Posterior cingulate gyrus (tissue), 11 donors: Measurements from ENCODE around the gene NFATC1.

Experiments used
- DNase-seq, 10 donors: peaks; one replicate each; pipeline versions ENCODE4 v3.0.0 to v3.0.0-alpha.2; 2020 to 2021; ENCODE audit warnings: mixed read lengths in 3 of 10
- intact Hi-C: fragments of 100-400 bp; cut with DNase I; formaldehyde crosslinking; loops from one replicate; pipeline ENCODE4 v1.15.1; 2023

NFATC1 gene

DNA sequence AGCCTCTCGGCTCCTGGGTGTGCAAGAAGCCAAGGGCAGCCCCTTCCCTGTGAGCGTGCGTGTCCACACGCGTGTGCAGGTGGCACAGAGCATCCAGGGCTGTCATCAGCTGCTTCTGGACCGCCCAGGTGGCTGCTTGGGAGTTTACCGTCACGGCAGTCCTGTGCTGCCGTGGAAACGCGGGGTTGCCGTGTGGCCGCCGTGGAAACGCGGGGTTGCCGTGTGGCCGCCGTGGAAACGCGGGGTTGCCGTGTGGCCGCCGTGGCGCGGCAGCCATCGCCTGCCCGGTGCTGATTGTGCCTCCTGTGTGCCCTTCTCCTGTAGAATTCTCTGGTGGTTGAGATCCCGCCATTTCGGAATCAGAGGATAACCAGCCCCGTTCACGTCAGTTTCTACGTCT, 71.4 kb downstream of the NFATC1 start:
- DNase-seq: no peak
- intact Hi-C loops: no loop called here

DNA sequence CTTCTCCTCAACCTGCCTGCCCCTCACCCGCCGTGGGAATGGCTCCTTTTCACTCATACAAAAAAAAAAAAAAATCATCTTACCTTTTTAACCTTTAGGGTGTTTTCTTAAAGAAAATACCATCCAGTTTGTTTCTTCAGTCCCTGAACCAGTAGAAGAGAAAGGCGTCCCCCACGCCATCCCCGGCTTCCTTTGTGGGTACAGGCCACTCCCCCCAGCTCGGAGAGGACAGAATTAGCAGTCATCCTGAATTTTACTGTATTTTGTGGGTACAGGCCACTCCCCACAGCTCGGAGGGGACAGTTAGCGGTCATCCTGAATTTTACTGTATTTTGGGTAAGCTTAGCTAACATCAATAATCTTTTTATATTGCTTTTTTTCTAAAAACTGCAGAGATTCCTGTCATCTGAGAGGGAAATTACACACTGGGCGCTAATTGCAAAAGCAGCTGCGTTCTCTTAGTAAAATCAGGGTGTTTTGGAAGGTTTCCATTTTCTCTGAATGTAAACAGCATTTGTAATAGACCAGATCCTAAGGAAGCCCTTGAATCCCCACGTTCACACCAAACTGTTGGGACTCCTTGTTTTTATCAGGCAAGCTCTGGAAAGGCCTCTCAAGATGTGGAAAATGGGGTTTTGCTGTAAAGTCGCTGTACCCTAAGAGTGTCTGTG, 72.5 kb downstream of the NFATC1 start:
- intact Hi-C loops: no loop called here

DNA sequence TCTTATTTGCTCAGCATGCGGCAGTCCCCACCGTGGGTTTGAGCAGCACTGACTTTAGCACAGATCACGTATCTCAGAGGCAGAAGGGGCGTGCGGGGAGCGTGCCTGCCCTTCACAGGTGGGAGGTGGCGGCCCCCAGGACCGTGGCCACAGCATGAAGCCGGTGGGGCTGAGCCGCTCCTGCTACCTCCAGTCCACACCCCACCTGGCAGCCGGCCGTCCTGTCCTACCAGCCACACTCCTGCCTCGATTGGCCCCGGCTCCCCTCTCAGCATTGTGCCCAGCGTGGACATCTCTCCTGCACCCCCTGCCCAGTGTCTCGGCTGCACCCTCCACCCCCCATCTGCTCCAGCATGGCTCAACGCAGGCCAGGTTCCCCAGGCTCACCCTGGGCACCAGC, 73.6 kb downstream of the NFATC1 start:
- intact Hi-C loops: no loop called here
- no peak for DNase-seq

More for the DNA sequence above, 72.5 kb downstream of the NFATC1 start:
- DNase-seq: no peak

DNA sequence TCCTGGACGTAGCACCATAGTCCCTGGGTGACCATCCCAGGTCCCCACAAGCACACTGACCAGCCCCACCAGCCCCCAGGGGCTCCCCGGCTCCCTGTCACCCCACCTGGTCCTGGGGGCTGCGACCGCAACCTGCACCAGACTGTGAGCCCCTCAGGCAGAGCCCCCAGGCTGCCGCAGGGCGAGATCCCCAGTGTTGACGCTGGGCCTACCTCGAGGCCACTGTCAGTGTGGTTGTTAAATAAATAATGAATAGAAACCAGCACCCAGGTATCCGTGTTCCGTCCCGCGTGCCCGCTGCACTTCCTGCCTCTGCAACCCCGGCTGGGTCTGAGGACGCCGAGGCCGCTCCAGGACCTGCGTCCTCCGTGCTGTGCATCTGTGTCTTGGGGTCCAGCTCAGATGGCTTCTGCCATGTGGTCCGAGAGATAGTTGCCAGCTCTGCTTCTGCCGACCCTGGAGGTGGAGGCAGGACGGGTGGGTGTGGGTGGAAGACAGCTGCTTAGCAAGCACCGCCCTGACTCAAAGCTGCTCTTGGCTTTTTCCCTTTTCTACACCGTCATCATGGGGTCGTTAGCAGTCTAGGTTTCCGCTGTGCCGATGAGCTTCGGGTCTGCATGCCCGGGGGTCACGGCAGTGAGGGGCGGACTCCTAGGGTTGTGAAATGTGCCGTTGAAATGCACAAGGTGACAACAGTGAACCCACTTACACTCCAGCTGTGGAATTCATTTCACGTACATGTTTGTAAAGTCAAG, 74.2 kb downstream of the NFATC1 start:
- DNase-seq: no peak
- intact Hi-C loops: no loop called here

DNA sequence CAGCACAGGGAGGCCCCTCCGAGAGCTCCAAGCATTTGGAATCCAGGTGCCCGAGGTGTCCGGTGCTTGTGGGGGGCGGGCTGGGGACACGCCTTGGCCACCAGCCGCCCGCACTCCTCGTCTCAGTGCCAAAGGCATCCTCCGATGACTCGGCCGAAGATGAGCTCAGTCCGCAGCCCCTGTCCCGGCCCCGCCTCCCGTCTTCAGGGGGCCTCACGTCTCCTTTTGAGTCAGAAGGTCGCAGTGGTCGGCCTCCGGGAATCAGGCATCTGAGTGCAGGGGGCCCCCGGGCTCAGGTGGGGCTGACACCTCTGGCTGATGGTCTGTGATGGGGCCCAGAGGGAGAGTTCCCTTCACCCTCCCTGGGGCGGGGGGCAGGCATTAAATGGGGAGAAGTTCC, 74.8 kb downstream of the NFATC1 start:
- no peak for DNase-seq
- intact Hi-C loops: no loop called here

DNA sequence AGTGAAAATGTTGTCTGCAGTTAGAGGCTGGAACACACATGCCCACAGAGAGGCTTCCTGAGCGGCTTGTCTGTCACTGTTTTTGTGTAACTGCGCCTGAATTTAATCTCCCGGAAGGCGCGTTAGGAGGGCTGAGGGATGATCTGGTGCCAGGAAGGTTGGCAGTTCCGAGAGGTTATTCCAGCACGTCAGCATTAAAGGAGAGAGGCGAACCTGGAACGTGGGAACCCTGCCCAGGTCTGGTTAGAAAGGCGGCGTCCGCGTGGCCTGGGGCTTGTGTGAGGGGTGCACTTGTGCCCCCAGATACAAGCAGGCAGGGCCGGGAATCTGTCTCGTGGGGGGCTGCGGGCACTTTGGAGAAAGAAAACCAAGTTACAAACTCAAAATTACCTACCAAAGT, 75.3 kb downstream of the NFATC1 start:
- no peak for DNase-seq
- intact Hi-C loops: no loop called here

DNA sequence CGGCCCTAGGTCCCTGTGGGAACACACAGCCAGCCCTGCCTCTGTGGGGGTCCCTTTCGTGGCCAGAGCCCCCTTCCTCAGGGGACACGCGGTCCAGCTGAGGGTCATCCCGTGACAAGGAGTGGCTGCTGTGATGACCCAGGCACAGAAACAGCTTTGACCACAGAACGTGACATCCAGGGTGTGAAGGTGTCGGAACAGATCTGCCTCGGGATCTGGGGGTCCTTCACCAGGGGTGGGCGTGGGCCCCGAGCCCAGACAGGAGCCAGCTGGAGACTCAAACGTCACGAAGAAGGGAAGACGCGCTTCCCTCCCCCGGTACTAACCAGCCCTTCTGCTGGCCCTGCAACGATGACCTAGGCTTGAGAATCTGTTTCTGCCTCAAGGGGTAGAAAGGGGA, 75.9 kb downstream of the NFATC1 start:
- intact Hi-C loops: no loop called here
- no peak for DNase-seq

DNA sequence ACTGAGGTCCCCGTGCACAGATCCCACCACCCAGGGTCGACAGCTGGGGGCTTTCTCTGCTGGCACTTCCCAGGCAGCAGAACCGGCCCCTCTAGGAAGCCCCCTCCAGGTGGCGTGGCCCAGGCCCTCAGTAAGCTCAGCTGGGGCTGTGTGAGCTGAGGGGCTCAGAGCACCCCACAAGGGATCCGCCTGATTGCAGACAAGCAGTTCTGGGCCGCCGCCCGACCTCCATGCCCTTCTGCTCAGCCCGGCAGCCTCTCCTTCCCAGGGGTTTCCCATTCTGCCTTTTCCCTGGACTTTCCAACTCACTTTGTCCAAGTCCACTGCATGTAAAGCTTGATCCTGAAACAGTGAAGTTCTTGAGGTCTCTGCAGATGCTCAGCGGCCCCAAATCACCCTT, 76.4 kb downstream of the NFATC1 start:
- intact Hi-C loops: no loop called here
- no peak for DNase-seq

DNA sequence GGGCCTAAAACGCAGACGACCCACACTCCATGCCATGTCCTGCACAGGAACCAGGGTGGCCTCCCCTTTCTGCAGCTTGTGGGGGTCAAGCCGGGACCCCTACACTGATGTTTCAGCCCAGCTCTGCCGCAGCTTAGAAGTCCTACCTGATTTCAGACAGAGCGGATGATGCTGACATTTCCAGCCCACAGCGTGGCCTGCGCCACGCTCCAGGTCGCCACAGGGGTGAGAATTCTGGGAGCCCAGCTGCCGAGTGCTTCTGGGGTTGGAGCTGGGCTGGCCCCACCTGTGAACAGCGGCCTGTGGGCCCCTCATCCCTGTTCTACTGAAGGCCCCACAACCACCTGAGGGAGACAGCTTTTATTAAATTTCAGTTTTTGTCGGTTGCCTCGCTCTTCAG, 77.2 kb downstream of the NFATC1 start:
- intact Hi-C loops: no loop called here

DNA sequence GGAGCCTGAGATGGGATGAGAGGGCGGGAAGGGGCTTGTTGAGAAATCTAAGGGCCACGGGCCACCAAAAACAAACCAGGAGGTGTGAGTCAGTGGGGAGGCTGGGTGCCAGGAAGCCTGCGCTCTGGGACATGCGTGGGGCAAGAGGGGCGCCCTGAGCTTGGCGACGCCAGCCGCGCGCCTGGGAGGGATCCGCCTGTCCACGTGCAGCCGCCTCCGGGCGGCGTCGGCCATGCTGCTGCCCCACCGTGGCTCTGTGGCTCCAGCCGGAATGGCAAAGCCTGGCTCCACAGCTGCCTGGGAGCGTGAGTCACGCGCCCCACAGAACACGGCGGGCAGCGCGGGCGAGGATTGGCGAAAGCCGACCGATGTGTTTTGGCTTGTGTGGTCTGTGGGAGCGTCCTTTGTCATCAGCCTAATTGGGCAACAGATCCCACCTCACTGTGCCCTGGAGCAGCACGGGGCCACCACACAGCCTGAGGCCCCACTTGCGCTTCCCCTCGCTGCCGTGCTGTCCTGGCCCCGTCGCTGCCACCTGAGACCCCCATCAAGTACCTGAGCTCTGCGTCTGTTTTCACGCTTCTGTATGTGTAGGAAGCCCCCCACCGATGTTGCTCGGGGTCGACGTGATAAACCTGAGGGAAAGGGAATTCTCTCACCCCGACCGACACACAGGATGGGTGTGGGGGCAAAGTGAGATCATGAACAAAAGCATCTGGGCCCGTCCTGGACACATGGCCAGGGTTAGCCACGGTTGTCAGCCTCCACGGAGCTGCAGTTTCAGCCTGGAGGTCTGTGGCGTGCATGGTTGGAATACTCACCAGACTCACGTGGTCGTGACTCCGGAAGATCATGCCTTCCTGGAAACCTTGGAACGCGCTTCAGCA, 80.5 kb downstream of the NFATC1 start:
- peak in 4 of 10 donors; percentile 14 to 80 (median 61) for DNase-seq

More for the DNA sequence above, 77.2 kb downstream of the NFATC1 start:
- DNase-seq: no peak

DNA sequence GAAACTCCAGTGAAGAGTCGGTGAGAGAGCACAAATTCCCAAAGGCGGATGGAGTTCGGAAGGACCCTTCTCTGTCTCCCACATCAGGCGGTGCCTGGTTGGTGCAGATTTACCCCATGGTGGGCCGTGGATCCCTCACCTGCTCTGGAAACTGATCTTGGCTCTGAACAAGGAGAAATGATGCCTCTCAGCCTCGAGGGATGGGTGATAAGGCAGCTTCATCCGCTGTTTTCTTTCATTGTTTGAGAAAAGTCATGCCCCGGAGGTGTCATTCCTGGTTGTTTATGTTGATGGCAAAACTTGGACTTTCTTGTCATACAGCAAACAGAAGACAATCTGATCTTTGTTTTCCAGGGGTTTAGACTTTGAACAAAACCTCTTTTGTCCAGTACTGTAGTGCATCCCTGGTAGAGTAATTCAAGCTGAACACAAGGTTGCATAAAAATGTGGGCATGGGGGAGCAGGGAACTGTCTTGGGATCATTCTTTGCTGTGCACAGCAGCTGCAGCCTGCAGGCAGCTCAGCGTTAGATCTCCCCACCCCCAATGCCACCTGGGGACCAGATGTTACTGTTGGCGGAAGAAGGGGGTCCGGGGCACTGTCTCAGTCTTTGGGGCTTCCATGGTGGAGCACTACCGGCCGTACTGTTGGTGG, 81.3 kb downstream of the NFATC1 start:
- intact Hi-C loops: no loop called here
- peak in 2 of 10 donors; percentile 7 to 58 for DNase-seq

More for the DNA sequence above, 80.5 kb downstream of the NFATC1 start:
- intact Hi-C loops: no loop called here

DNA sequence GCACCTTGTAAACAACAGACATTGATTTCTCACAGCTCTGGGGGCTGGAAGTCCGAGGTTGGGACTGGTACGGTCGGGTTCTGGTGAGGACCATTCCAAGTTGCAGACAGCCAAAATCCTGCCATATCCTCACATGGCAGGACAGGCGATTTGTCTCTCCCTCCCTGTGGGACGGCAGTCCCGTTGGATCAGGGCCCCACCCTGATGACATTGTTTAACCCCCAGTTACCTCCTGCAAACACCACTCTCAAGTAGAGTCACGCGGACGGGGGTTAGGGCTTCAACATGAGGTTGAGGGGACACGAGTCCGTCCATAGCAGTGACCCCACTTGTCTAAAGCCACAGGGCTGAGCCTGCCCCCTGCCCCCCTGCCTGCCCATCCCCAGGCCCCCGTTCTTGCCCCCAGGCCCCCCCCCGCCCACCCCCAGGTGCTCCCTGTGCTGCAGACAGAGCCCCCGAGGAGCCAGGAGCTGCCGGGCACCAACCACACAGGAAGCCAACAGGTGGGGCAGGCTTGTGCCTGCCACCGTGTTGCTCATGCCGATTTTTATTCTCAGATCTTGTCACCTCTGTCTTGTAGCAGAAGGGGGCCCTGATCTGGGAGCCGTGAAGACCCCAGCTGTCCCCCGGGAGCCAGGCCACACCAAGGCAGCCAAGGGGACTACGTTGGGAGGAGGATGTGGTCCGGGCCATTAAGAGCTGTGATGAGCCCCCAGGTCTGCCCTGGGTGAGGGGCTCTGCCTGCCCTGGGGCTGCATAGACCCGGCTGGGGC, 82.2 kb downstream of the NFATC1 start:
- intact Hi-C loops: no loop called here
- DNase-seq: peak in 6 of 10 donors; percentile 2 to 72 (median 30)

DNA sequence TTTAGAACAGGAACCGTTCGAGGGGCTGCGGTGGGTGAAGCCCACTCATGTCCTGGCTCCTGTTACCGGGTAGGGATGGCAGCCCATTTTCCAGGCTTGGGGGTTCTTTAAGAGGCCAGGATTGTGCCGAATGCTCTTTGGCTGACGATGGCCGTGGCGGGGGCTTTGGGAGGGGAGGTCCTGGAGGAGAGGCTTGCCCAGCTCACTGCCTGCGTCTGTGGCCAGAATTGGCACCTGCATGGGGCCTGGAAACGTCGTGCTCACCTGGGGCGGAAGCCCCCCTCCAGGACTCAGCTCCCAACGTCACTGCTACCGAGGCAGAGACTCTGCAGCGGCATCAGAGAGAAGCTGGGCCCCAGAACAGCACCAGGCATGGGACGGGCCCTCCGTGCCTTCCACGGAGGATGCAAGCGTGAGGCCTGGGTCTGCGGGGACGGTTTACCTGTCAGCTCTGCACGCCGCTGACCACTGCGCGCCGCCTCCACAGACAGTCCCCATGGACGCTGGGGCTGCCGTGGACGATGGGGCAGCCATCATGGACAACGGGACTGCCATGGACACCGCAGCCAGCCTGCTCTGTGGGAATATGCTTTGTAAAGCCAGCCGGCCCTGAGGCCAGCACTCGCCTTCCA, 82.9 kb downstream of the NFATC1 start:
- intact Hi-C loops: no loop called here
- DNase-seq: peak in 5 of 10 donors; percentile 8 to 80 (median 43)

DNA sequence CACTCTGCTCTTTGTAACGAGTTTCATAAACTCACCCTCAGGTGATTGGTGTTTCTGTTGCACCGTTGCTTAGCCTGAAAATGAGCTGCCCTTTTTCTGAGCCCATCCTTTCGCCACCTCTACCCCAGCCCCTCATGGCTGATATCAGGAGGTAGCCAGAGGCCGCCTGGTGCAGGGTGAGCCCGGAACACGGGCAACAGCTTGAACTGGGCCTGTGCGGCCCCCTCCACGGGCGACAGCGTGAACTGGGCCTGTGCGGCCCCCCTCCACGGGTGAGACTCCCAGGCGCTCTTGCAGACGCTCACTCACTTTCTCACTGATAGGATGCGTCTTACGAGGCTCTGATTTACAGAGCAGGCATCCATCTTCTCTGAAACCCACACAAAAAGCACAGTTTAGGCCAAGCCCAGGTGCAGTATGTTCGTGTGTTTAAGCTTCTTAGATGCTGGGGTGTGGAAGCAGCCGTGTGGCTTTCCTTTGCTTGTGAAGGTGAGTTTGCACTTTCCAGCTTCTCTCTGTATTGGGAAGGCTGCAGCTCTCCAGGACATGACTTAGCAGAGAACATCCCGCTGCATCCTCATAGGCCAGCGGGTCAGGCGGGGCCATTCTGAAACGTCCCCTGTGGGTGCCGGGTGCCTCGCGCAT, 83.5 kb downstream of the NFATC1 start:
- peak in 6 of 10 donors; percentile 4 to 77 (median 31) for DNase-seq
- intact Hi-C loops: no loop called here

DNA sequence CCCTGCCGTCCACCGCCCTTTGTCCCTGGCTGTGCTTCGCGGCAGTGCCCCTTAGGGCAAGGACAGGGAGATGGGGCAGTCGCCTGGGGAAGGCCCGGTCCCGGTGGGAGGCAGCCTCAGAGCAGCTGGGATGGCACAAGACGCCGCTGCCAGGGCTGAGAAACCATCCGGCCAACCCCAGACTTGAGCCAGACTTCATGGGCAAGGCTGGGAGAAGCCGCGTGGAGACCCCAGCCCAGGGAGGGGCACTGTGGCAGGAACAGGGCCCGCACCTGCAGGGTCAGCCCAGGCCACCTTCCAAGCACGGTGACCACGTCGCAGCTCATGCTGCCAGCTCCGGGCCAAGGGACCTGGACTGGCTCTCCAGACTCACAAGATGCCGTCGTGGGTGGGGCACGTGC, 84.0 kb downstream of the NFATC1 start:
- intact Hi-C loops: no loop called here
- peak in 5 of 10 donors; percentile 8 to 77 (median 64) for DNase-seq

DNA sequence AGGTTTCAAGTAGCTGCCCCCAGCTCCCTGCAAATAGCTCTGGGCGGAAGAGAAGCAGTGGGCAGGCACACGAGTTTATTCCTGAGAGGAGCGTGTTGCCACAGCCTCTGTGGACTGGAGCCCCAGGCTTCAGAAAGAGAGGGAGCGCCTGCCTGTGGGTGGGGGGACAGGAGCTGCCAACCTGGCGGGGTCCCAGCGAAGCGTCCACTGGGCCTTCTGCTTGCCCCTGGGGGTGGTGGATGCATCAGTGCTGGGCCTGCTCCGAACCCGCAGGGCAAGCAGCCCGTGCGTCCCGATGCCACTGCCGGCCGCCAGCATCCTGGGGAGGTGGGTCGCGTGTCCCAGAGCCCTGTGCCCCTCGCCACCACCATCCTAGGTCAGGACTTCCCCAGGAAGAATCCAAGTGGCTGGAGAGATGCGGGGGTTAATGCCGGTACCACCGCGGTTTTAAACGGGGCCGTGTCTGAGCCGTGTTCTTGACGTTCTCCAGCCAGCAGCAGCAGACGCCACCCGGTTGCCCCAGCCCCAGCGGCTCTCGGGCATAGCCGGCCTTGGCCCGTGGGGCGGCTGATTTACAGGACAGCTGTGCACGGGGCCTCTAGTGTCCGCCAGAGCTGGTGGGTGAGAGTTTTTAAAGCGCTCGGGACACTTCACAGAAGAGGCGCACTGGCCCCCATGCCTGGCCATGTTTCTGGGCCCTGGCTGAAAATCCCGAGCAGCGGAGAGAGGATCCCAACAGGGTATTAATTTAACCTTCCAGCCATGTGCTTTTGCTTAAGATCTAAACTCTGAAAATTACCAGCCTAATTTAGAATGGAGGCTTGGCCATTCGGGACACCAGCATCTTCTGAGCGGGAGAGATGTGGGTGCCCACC, 84.7 kb downstream of the NFATC1 start:
- peak in 6 of 10 donors; percentile 3 to 79 (median 40) for DNase-seq
- intact Hi-C loops: no loop called here

DNA sequence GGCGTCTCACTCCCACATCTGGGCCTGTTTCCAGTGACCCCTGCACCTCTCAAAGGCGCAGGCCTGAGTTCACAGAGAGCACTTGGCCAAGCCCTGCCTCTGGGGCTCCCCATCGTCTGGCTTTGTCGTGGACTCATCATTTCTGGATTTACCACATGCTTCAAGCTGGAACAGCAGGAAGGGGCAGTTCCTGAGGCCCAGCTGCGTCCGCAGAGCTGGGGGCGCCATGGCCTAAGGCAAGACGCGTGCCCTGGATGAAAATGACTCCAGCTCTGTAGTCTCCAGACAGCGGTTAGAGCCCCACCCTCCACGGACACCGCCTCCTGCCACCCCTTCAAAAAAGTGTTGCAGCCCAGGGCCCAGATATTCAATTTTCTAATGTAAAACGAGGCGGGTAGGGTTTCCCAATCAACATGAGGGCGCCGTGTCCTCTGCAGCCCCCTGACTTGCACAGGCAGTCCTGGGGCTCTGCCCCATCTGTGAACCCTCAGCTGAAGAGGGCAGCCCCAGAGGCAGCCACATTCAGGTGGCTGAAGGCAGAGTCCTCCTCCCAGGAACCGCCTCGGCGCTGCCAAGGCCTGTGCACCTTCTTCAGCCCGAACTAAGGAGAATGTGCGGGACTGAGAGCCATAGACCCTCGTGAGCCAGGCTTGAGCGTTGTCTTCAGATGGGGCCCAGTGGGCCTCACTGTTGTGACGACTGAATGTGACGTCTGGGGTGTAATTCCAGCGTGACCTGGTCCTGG, 85.5 kb downstream of the NFATC1 start:
- intact Hi-C loops: no loop called here
- DNase-seq: peak in 6 of 10 donors; percentile 3 to 74 (median 31)
